ENCODE data around the gene ZNF346. TPM values are rescaled to one million over a fixed set of nuclear protein-coding genes. Genes with fewer than 3 reads are reported as not detected.

Gene ZNF346
- total and polyA plus RNA-seq, 2 of the 13 experiments (the other 11 are each of a cell fraction or from before 2014, with no cell fraction given), result 8.6 to 19.4 TPM

GRCh38 chr5:177094224-177095087 is 72.0 kb downstream of the ZNF346 start (continued):
- TF ChIP-seq ZMAT5 (CRISPR knock-in tag; IDR thresholded peaks at IDR 0.05; ENCODE audit: borderline replicate concordance, low read depth) (no peak), TFAP4 (IDR thresholded peaks at IDR 0.05; ENCODE audit: borderline replicate concordance, low read depth) (peak; percentile 98), TRIM24 (CRISPR knock-in tag; IDR thresholded peaks at IDR 0.05) (no peak), ZNF3 (CRISPR knock-in tag; IDR thresholded peaks at IDR 0.05) (no peak), STAT5B (CRISPR knock-in tag; IDR thresholded peaks at IDR 0.05) (no peak), ZNF362 (CRISPR knock-in tag; IDR thresholded peaks at IDR 0.05; ENCODE audit: borderline replicate concordance) (no peak; the same call in 1 of the 2 replicates), AFF4 (CRISPR knock-in tag; IDR thresholded peaks at IDR 0.05) (no peak), ZFP41 (CRISPR knock-in tag; IDR thresholded peaks at IDR 0.05; ENCODE audit: borderline replicate concordance) (no peak), MLLT10 (CRISPR knock-in tag; IDR thresholded peaks at IDR 0.05) (no peak), THAP9 (CRISPR knock-in tag; IDR thresholded peaks at IDR 0.05; ENCODE audit: borderline replicate concordance) (peak; percentile 17; the same call in 1 of the 2 replicates), ZMYM3 (CRISPR knock-in tag; IDR thresholded peaks at IDR 0.05) (0 out of 2 replicates have a peak, but pooled peaks have one; percentile 4), ATF7 (IDR thresholded peaks at IDR 0.05) (no peak), ATF7 (CRISPR knock-in tag; IDR thresholded peaks at IDR 0.05) (peak; percentile 55; the same call in 1 of the 2 replicates), ZFX (CRISPR knock-in tag; IDR thresholded peaks at IDR 0.05; ENCODE audit: low read depth) (peak; percentile 75), ZNF557 (CRISPR knock-in tag; IDR thresholded peaks at IDR 0.05) (no peak), REXO4 (CRISPR knock-in tag; IDR thresholded peaks at IDR 0.05; ENCODE audit: borderline replicate concordance) (no peak), ZNF263 (CRISPR knock-in tag; IDR thresholded peaks at IDR 0.05) (peak; percentile 99), ZNF598 (CRISPR knock-in tag; IDR thresholded peaks at IDR 0.05; ENCODE audit: borderline replicate concordance) (no peak), POGZ (CRISPR knock-in tag; IDR thresholded peaks at IDR 0.05) (no peak), ZNF253 (CRISPR knock-in tag; IDR thresholded peaks at IDR 0.05; ENCODE audit: borderline replicate concordance) (no peak)
